Left lung (tissue), 10 donors: ENCODE data around the gene CEP131. TPM values are rescaled to one million over a fixed set of nuclear protein-coding genes. Genes with fewer than 3 reads are reported as not detected.

Experiments used
- ATAC-seq: fragments of 200-7000 bp; cut with Tn5 transposase; one replicate; pipeline ENCODE4 v1.9.1; 2020; ENCODE audit warnings: moderate library complexity
- DNase-seq, 4 donors: peaks; one replicate each; pipeline ENCODE4 v3.0.0-alpha.2; 2013 to 2020
- H3K27ac ChIP-seq, 2 donors: fragments of 200-600 bp; sonication (generic) in 1 of 2; one replicate each; pipeline versions ENCODE4 v1.5.0 to v1.8.0; 2020 to 2021
- H3K27me3 ChIP-seq, 2 donors: fragments of 200-600 bp; sonication (generic) in 1 of 2; one replicate each; pipeline versions ENCODE4 v1.5.0 to v1.8.0; 2020 to 2021
- H3K36me3 ChIP-seq, 2 donors: fragments of 200-600 bp; sonication (generic) in 1 of 2; one replicate each; pipeline versions ENCODE4 v1.5.0 to v1.8.0; 2020 to 2021
- H3K4me1 ChIP-seq, 2 donors: fragments of 200-600 bp; one replicate each; pipeline ENCODE4 v1.8.0; 2021
- H3K4me3 ChIP-seq, 2 donors: fragments of 200-600 bp; sonication (generic) in 1 of 2; one replicate each; pipeline versions ENCODE4 v1.5.0 to v1.8.0; 2020 to 2021; ENCODE audit warnings: mild to moderate bottlenecking in 1 of 2
- H3K9me3 ChIP-seq, 2 donors: fragments of 200-600 bp; sonication (generic) in 1 of 2; one replicate each; pipeline versions ENCODE4 v1.5.0 to v1.8.0; 2020 to 2021
- CTCF ChIP-seq, 2 donors: fragments of 200-600 bp; sonication (generic) in 1 of 2; IDR thresholded peaks; one replicate each; pipeline versions ENCODE4 v1.5.0 to v1.8.0; 2021; ENCODE audit warnings: antibody characterized with exemption in 2 of 2
- intact Hi-C, 2 donors: fragments of 100-400 bp; cut with DNase I; formaldehyde crosslinking; loops; one replicate each; pipeline versions ENCODE4 v1.11.2 to v1.14.2; 2022
- polyA plus RNA-seq, 6 donors: library from polyadenylated mRNA; unstranded; fragments of 120-200 nt; gene quantifications; one replicate each; pipeline ENCODE4 v1.2.1, GENCODE V29; 2013; ENCODE audit not compliant: insufficient read length in 6 of 6
- total RNA-seq, 2 donors: library from RNA; stranded (reverse); fragmentation: NEBNext Ultra II Directional; extraction: Animal tissue kit (Norgen Biotek cat#: 25700); gene quantifications; one replicate each; pipeline ENCODE4 v1.2.1, GENCODE V29; 2021
- donor health status: DM: no; HTN: yes; CAD: no.
- donor health status: DM: no; HTN: no; CAD: no.

Gene CEP131
- total and polyA plus RNA-seq, 8 donors = 7.7 to 21.0 (median 16.9) TPM

GRCh38 chr17:81159611-81160265, 63.0 kb downstream of the CEP131 start:
- no peak for ATAC-seq
- Histone ChIP-seq H3K4me3 (peak overlapping the region; percentile 22 to 58), H3K27ac (peak overlapping the region; percentile 19 to 79)

GRCh38 chr17:81158688-81159590, 63.8 kb downstream of the CEP131 start:
- peak overlapping the region in 1 of 2 donors; percentile 58 for H3K4me3 ChIP-seq
- H3K27ac ChIP-seq = no peak overlapping the region
- intact Hi-C loops = no loop called here
- H3K36me3 ChIP-seq = no peaks in the 10 kb centered on the region
- peaks cover 0 to 10% of the 10 kb centered on the region in 2 donors for H3K27me3 ChIP-seq
- no peak for TF ChIP-seq CTCF (IDR thresholded peaks at IDR 0.05)
- no peak for ATAC-seq
- H3K9me3 ChIP-seq = no peaks in the 10 kb centered on the region
- peaks cover 0 to 38% of the 10 kb centered on the region in 2 donors for H3K4me1 ChIP-seq
- DNase-seq = peak in 1 of 4 donors; percentile 66

More at GRCh38 chr17:81159611-81160265, 63.0 kb downstream of the CEP131 start:
- intact Hi-C loops = no loop called here
- Histone ChIP-seq H3K4me1 (peaks cover 0 to 32% of the 10 kb centered on the region in 2 donors), H3K36me3 (no peaks in the 10 kb centered on the region), H3K27me3 (peaks cover 0 to 18% of the 10 kb centered on the region in 2 donors), H3K9me3 (no peaks in the 10 kb centered on the region)
- peak in 1 of 4 donors; percentile 76 for DNase-seq
- TF ChIP-seq CTCF (IDR thresholded peaks at IDR 0.05) = no peak

- Histone ChIP-seq H3K36me3 (no peaks in the 10 kb centered on the region), H3K4me1 (peaks cover 0 to 47% of the 10 kb centered on the region in 2 donors), H3K27ac (no peak overlapping the region), H3K27me3 (peaks cover 0 to 2% of the 10 kb centered on the region in 2 donors), H3K9me3 (no peaks in the 10 kb centered on the region), H3K4me3 (no peak overlapping the region)
- DNase-seq (peak in 1 of 4 donors; percentile 57), ATAC-seq (no peak)
- no peak for TF ChIP-seq CTCF (IDR thresholded peaks at IDR 0.05)
- intact Hi-C loops = no loop called here
Observed at GRCh38 chr17:81157848-81158687, 64.7 kb downstream of the CEP131 start.

GRCh38 chr17:81156866-81157805, 65.6 kb downstream of the CEP131 start:
- no peak for TF ChIP-seq CTCF (IDR thresholded peaks at IDR 0.05)
- no peaks in the 10 kb centered on the region for H3K9me3 ChIP-seq
- H3K27ac ChIP-seq = no peak overlapping the region
- H3K4me1 ChIP-seq = peaks cover 0 to 55% of the 10 kb centered on the region in 2 donors
- H3K27me3 ChIP-seq = no peaks in the 10 kb centered on the region
- intact Hi-C loops = no loop called here
- H3K36me3 ChIP-seq = no peaks in the 10 kb centered on the region
- ATAC-seq (no peak), DNase-seq (peak in 1 of 4 donors; percentile 73)
- H3K4me3 ChIP-seq = no peak overlapping the region
